IgD-negative memory B cell (primary cell): ENCODE measurements around the gene LRRC74B. TPM values are rescaled to one million over a fixed set of nuclear protein-coding genes. Genes with fewer than 3 reads are reported as not detected.
"Not testable (repeated sequence)": the region's sequence is repeated elsewhere in the genome, so short reads cannot be mapped to it uniquely, and the experiment has no call there.

ENCODE experiments used
- H3K27ac Mint-ChIP-seq, 3 donors: one replicate each; pipeline ENCODE4 v1.8.0; 2020 to 2022; ENCODE audit warnings: mild to moderate bottlenecking in 3 of 3, mixed read lengths in 3 of 3, moderate library complexity in 1 of 3
- H3K27me3 Mint-ChIP-seq: one replicate; pipeline ENCODE4 v1.8.0; 2021; ENCODE audit warnings: mixed read lengths
- H3K36me3 Mint-ChIP-seq: one replicate; pipeline ENCODE4 v1.8.0; 2020; ENCODE audit warnings: mild to moderate bottlenecking, mixed read lengths
- H3K4me1 Mint-ChIP-seq, 3 donors: one replicate each; pipeline ENCODE4 v1.8.0; 2020 to 2022; ENCODE audit warnings: mixed read lengths in 3 of 3, mild to moderate bottlenecking in 1 of 3
- H3K4me3 Mint-ChIP-seq, 4 donors: one replicate each; pipeline ENCODE4 v1.8.0; 2020 to 2022; ENCODE audit warnings: mild to moderate bottlenecking in 4 of 4, mixed read lengths in 4 of 4, moderate library complexity in 3 of 4
- H3K9me3 Mint-ChIP-seq, 3 donors: one replicate each; pipeline ENCODE4 v1.8.0; 2020 to 2021; ENCODE audit warnings: mixed read lengths in 3 of 3, mild to moderate bottlenecking in 1 of 3
- polyA plus RNA-seq: library from polyadenylated mRNA; unstranded; fragments of 300-500 nt; fragmentation: Illumina TruSeq; gene quantifications from one replicate; pipeline ENCODE4 v1.2.3, GENCODE V29; 2021

Gene LRRC74B, protein sequence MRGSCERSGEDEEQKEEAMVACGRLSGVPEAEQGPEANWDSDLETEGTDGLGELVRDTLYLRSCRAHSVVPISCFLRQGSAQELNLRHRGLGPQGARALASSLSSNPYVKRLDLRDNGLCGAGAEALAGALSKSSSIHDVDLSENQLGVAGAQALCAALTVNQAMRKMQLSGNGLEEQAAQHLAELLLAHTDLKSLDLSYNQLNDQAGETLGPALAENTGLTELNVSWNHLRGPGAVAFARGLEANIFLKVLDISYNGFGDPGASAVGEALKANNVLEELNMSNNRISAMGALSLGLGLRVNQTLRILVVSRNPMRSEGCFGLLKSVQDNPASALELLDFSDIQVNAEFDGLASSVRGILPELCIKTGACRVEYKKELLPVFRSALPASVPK
- polyA plus RNA-seq: not detected

DNA sequence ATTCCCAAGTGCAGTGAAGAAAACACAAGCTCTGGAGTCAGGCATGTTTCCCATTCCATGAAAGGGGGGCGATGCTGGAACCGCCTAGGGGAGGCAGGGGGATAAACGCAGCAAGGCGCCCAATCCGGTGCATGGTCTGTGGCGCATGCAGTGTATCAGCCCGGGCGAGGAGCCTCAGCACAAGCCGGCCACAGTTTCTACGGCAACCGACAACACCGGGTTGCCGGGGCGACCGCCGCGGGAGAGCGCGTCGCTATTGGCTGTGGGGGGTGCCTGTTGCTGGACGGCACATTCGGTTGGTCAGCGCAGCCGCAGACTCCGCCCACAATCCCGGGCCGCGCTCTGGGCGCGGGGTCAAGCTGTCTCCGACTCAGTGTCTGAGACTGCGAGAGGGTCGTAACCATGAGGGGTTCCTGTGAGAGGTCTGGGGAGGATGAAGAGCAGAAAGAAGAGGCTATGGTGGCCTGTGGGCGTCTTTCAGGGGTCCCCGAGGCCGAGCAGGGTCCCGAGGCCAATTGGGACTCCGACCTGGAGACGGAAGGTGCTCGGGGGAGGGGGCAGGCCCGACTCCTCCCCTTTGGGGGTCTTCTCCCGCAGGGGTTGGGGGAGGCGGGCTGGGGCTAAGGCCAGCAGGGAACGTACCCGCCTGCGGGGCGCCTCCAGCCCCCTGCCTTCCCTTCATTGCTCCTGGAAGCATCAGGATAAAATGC, at the start of gene LRRC74B:
TSS of gene LRRC74B (plus strand) at position 362 of the 710 bp plus-strand sequence. CDS start at position 403, 41 bp downstream.
- H3K27me3 Mint-ChIP-seq: peaks cover 13% of the 10 kb centered on the region

DNA sequence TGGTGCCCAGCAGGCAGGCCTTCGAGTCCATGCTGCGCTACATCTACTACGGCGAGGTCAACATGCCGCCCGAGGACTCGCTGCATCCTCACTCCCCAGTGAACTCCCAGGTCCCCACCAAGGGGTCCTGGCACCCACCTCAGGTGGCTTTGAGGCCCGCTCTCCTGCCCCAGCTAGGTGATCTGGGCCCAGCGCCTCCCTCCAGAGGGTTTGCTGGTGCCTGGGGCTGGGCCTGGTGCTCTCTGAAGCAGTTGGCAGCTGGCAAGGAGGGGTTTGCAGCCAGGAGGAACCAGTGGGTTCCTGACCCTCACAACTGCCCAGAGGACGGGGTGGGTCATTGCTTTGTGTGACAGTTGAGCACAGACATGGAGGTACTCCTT, 49.7 kb upstream of the LRRC74B start:
- peak overlapping the region in 1 of 4 donors; percentile 69 for H3K4me3 Mint-ChIP-seq
- H3K36me3 Mint-ChIP-seq: peaks cover 2% of the 10 kb centered on the region
- H3K4me1 Mint-ChIP-seq: peaks cover 0 to 4% (median 0%) of the 10 kb centered on the region in 3 donors
- peak overlapping the region in 2 of 3 donors; percentile 31 to 67 for H3K27ac Mint-ChIP-seq
- H3K9me3 Mint-ChIP-seq: no peaks in the 10 kb centered on the region
- H3K27me3 Mint-ChIP-seq: no peaks in the 10 kb centered on the region

More for the DNA sequence above, at the start of gene LRRC74B:
- H3K36me3 Mint-ChIP-seq: peaks cover 2% of the 10 kb centered on the region
- no peaks in the 10 kb centered on the region for H3K9me3 Mint-ChIP-seq
- peak within 1 kb of the TSS; percentile 48 to 89 (median 73) for H3K4me3 Mint-ChIP-seq
- H3K27ac Mint-ChIP-seq: peak within 1 kb of the TSS; percentile 95 to 96 (median 95)
- peaks cover 12 to 20% (median 12%) of the 10 kb centered on the region in 3 donors for H3K4me1 Mint-ChIP-seq

DNA sequence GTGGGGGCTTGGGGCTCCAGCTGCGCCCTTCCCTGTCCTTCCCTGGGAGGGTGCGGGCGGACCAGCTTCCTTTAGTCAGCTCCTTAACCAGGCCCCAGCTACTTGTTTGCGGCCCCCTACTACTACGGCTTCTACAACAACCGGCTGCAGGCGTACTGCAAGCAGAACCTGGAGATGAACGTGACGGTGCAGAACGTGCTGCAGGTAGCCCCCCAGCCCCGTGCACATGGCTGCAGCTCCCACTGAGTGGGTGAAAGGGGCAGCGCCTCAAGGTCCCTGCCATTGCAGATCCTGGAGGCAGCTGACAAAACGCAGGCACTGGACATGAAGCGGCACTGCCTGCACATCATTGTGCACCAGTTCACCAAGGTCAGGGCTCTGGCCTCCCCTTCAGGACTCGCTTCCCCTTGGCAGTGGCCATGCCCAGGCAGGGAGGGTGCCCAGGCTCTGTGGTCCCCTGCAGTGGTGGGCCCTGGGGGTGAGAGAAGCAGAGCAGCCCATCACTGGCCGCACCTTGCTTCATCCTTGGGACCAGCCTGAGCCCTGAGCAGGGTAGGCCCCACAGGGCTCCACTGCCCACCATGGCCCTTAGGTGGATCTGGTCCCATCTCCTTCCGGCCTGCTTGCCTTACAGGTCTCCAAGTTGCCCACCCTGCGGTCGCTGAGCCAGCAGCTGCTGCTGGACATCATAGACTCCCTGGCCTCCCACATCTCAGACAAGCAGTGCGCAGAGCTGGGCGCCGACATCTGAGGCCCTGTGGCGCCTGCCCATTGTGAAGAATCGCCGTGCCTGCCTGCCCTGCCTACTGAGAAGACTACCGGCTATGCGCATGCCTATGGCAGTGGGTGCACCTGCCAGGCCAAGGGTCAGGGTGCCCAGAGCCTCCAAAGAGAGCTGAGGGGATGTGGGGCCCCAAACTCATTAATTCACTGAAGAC, 48.9 kb upstream of the LRRC74B start:
- peaks cover 3% of the 10 kb centered on the region for H3K36me3 Mint-ChIP-seq
- H3K4me3 Mint-ChIP-seq: peak overlapping the region in 1 of 4 donors; percentile 69
- peaks cover 5 to 7% (median 6%) of the 10 kb centered on the region in 3 donors for H3K4me1 Mint-ChIP-seq
- H3K9me3 Mint-ChIP-seq: no peaks in the 10 kb centered on the region
- H3K27me3 Mint-ChIP-seq: no peaks in the 10 kb centered on the region
- H3K27ac Mint-ChIP-seq: peak overlapping the region in 2 of 3 donors; percentile 39 to 67

DNA sequence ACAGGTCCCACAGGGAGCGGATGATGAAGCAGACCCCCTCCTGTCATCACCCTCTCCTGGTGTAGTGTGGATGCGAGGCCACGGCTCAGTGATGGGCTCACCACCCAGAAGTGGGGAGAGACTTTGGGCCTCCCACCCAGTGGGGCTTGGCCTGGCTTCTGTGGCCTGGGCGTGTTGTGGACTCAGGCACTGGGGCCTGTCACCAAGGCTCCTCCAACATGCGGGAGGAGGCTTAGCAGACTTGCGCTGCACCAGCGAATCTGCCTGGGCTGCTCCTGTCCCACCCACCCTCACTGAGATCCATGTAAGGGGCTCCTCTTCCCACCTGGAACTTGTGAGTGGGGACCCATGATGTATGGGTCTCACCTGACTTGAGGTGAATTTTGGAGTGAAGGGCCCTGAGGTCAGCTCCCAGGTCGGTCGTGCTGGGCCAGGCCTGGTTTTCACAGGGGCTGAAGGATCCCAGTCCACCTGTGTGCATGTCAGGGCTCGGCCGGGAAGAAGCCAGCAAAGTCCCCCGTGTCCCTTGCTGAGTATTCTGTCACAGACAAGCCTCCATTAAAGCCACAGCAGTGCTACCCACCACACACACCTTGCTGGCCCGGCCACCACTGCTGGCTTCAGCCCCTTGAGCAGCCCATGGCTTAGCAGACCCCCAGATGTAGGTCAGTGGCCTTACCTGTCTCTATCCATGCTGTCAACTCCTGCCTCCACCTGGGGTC, 48.0 kb upstream of the LRRC74B start:
- Mint-ChIP-seq H3K9me3 (no peaks in the 10 kb centered on the region), H3K27me3 (no peaks in the 10 kb centered on the region), H3K27ac (peak overlapping the region in 2 of 3 donors; percentile 62 to 87), H3K4me1 (peaks cover 5 to 9% (median 7%) of the 10 kb centered on the region in 3 donors), H3K4me3 (peak overlapping the region in 1 of 4 donors; percentile 62), H3K36me3 (peaks cover 3% of the 10 kb centered on the region)

DNA sequence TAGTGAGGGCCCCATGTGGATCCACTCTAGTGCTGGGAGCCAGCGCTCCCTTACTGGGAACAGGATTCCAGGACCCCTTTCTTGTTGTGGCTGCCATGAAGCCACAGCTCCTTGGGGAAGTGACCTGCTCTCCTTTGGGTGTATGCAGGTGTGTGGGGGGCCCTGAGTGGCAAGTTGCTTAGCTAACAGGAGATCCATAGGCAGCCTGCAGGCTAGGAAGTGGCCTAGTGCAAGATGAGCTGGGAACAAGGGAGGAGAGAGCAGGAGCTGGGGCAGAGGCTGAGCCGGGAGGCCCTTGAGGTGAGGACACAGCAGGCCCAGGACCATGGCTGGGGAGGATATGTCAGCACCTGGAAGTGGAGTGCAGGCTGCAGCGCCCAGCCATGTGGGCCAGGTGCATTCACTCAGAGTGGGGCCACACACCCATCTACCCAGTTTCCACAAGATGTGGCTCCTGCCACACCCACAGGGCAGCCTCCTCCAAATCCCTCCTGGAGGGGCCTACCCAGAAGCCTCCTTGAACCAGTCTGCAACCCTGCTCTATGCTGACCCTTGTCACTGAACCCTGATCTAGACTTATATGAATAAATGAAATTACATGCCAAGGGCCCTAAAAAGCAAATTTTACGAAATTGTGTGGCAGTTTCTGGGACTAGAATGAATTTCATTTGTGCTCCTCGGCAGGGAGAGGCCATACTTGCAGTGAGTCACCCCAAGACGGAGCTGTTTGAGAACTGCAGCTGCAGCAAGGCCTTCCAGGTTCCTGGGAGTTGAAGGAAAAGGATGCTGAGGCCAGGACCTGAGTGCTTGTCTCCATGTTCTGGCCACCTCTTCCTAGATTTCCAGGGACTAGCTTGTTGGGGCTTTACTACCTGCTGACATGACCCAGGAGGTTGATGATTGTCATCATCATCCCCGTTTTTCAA, 47.1 kb upstream of the LRRC74B start:
- Mint-ChIP-seq H3K9me3 (no peaks in the 10 kb centered on the region), H3K36me3 (peaks cover 3% of the 10 kb centered on the region), H3K4me1 (peaks cover 5 to 15% (median 13%) of the 10 kb centered on the region in 3 donors), H3K4me3 (peak overlapping the region in 1 of 4 donors; percentile 62), H3K27me3 (no peaks in the 10 kb centered on the region), H3K27ac (peak overlapping the region; percentile 48 to 87 (median 71))

DNA sequence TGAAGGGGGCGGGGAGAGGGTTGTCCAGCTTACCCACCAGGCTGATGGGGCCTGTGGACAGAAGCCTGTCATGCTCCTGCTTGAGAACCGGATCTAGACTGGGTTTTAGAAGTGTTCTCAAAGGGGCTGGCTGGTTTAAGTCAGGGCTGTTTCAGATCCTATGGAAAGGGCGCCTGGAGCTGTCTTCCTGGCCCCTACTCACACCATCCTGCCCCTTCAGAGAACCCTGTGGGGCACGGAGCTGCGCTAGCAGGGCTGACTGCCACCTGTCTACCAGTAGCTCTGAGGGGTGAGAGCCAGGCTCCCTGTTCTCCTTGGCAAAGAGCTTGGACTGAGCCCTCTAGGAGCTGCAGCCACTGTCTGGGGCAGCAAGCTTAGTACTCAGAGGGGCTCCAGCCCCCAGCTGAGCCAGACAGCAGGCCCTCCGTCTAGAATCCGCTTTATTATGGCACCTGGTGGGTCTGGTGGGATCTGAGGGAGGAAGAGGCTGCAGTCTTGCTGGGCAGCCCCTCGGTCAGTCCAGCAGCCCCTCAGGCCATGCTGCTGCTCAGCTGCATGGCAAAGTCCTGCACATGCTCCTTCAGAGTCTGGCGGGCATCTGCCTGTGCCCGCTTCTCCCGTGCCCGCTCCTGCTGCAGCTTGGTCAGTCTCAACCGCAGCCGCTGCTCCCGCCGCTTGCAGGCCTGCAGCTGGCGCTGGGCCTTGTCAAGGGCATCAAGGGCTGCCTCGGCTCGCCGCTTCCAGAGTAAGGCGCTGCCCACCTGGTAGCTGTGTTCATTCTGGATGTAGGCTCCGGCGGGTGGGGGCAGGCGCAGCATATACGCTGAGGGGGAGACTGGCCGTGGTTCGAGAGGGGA, 46.2 kb upstream of the LRRC74B start:
- Mint-ChIP-seq H3K4me3 (peak overlapping the region in 1 of 4 donors; percentile 99), H3K27ac (peak overlapping the region in 2 of 3 donors; percentile 53 to 98), H3K9me3 (no peaks in the 10 kb centered on the region), H3K4me1 (peaks cover 5 to 20% (median 13%) of the 10 kb centered on the region in 3 donors), H3K36me3 (peaks cover 3% of the 10 kb centered on the region), H3K27me3 (no peaks in the 10 kb centered on the region)

DNA sequence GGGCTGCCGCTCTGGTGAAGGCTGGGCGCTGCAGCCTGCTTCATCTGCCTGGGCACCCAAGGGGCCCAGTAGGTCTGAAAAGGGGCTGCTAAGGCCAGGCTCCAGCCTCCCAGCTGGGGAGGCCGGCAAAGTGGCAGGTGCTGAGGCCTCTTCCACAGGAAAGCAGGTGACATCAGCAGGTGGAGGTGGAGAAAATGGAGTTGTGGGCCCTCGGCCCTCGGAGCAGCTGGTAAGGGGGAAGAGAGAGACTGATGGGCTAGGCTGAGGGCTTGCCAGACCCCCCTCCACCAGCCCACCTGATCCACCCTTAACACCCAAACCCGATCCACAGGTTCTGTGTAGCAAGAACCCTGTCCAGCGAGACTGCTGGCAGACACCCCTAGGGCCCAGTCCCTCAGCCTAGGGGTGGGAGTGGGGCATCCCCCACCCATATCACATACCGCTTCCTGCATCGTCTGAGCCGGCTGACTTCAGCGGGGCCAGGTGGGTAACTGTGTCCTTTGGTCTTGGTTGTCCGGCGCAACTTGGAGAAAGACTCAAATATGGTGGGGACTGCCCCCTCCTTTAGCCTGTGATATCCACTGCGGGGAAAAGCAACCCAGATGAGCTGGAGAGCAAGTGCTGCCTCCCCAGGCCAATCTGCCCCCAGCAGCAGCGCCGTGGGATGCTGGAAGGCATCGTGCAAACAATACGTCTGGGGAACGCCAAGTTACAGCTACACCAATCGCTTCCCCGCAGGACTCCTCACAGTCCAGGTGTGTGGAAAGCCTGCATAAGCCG, 45.3 kb upstream of the LRRC74B start:
- Mint-ChIP-seq H3K4me1 (peaks cover 5 to 20% (median 13%) of the 10 kb centered on the region in 3 donors), H3K27ac (peak overlapping the region; percentile 98 to 100 (median 99)), H3K4me3 (peak overlapping the region; percentile 93 to 99 (median 98)), H3K27me3 (no peaks in the 10 kb centered on the region), H3K36me3 (peaks cover 3% of the 10 kb centered on the region), H3K9me3 (no peaks in the 10 kb centered on the region)

DNA sequence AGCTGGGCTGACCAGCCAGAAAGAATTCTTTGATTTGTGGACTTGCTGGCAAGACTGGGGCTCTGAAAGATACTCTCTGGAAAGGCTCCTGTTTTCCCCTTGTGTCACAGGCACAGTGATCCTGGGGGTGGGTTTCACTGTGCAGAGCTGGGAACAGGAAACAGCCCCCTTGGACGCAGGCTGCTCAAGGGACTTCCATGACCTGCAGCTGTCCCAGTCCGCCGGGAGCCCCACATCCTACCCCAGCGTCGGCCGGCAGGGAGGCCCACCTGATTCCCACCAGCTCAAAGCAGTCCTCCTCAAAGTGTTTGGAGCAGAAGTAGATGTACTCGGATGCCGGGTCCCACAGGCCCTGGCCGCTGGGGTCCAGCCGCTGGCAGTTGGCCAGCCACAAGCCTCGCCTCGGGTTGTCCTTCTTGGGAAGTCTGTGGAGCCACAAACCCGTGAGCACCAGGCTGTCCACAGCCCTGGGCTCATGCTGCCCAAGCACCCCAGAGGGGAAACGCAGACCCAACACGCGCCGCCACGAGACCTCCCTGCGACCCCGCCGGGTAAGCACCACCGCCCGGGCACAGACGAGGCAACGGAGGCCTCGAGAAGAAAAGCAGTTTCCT, 44.7 kb upstream of the LRRC74B start:
- H3K4me1 Mint-ChIP-seq: peaks cover 5 to 20% (median 13%) of the 10 kb centered on the region in 3 donors
- no peaks in the 10 kb centered on the region for H3K9me3 Mint-ChIP-seq
- peaks cover 3% of the 10 kb centered on the region for H3K36me3 Mint-ChIP-seq
- peak overlapping the region; percentile 98 to 100 (median 99) for H3K27ac Mint-ChIP-seq
- no peaks in the 10 kb centered on the region for H3K27me3 Mint-ChIP-seq
- H3K4me3 Mint-ChIP-seq: peak overlapping the region; percentile 93 to 99 (median 98)

DNA sequence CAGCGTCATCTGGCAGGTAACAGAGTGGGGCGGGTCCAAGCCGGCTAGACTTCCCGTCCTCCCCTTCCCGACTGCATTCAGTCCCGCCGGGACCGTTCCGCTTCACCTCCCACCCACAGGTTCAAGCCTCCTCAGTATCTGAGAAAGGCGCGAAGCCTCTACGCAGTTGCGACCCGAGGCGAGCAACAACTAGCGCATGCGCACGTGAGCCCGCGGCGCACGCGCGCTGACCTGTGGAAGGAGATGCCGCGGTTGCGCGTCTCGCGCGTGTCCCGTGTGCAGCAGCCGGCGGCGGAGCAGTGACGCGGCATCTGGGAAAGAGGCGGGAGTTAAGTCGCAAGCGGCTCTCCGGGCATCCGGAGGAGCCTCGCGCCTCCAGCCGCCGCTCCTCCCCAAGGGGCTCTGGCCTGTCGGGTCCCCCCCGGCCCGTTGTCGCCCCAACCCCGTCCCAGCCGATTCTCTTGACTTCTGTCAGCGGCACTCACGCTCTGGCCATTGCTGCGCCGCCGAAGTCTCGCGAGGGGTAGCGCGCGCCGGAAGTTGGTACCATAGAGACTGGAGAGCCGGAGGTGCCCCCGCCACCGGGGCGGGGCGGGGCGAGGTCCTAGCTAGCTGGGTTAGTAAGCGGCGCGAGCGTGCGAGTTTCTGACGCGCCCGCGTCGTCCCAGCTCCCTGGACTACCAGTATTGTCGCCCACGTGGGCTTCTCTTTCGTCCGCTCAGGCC, 44.0 kb upstream of the LRRC74B start, which contains the start of gene THAP7:
TSS of gene THAP7 (minus strand) at position 518 of the 725 bp plus-strand sequence. CDS start at position 311, 207 bp downstream.
- Mint-ChIP-seq H3K4me1 (peaks cover 5 to 20% (median 13%) of the 10 kb centered on the region in 3 donors), H3K4me3 (peak within 1 kb of the TSS; percentile 93 to 99 (median 98)), H3K27me3 (no peaks in the 10 kb centered on the region), H3K36me3 (peaks cover 3% of the 10 kb centered on the region), H3K27ac (peak within 1 kb of the TSS; percentile 98 to 100 (median 99)), H3K9me3 (no peaks in the 10 kb centered on the region)

DNA sequence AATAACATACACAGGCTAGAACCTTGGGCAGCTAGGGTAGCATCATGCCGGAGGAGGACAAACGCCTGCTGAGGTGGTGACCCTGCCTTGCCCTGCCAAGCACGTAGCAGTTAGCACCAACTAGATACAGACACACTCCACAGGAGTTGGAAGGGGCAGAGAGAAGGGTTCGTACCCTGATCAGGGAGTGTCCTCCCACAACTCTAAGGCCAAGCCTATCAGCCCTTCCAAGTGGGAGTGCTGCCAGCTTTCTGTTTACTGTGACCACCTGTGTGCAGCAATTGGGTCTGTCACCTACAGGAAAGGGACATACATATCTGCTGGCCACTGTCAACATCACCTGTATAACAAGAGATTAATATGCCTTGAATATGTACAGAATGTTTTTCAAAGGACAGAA, 42.0 kb upstream of the LRRC74B start:
- Mint-ChIP-seq H3K4me1 (peaks cover 9 to 20% (median 13%) of the 10 kb centered on the region in 3 donors), H3K27ac (peak overlapping the region in 1 of 3 donors; percentile 98), H3K27me3 (no peaks in the 10 kb centered on the region), H3K36me3 (peaks cover 2% of the 10 kb centered on the region), H3K9me3 (no peaks in the 10 kb centered on the region), H3K4me3 (peak overlapping the region in 3 of 4 donors; percentile 93 to 99 (median 99))

DNA sequence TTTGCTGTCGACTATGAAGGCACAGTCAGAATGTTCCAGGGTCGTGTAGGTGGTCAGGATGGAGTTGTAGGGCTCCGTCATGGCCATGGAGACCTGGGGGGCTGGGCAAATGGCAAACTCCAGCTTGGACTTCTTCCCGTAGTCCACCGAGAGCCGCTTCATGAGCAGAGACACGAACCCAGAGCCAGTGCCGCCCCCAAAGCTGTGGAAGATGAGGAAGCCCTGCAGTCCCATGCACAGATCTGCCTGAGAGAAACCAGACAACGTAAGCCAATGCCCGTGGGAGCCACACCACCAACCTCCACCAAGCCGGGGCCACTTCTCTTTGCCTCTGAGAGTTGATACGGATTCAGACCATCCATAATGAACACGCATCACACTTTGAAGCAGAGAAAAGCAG, 36.5 kb upstream of the LRRC74B start:
- peaks cover 5 to 17% (median 12%) of the 10 kb centered on the region in 3 donors for H3K4me1 Mint-ChIP-seq
- H3K9me3 Mint-ChIP-seq, H3K27me3 Mint-ChIP-seq, H3K36me3 Mint-ChIP-seq: not testable (repeated sequence)
- peak overlapping the region in 1 of 3 donors; percentile 70 for H3K27ac Mint-ChIP-seq
- peak overlapping the region in 1 of 4 donors; percentile 72 for H3K4me3 Mint-ChIP-seq
